Measurements from ENCODE around the gene FASTKD2.

The FASTKD2 gene

DNA sequence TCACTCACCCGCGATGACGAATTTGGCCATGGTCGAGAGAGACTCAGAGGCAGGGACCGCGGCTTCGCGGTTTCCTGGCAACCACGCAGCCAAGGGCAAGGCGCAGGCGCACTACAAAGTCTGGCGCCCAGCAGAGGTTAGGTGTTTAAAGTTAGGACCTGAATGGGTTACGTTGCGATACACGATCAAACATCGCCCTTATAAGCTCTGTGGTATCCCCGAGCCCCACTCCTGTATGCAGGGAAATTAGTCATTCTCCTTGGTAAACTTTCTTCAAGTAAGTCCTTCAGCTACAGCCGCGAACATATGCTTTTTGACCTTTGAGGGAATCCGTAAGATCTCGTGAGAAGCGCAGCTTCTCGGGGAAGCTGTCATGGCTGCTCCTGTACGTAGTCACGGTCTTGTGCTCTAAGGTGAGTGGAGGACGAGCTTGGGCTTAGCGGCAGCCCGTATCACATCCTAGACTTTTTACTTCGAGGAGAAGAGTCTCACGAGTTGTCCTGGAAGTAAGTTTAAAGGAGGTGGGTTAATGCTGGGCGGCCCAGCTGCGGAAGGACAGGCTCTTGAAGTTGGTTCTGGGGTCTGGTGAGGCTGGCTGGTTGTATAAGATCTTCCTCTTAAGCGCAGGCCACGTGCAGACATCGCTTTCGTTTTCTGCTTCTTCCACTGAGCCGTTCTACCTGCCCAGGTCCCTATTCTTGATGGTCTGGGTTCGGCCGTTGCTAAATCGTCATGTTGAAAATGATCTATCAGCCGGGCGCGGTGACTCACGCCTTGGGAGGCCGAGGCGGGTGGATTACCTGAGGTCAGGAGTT lies at the start of gene FASTKD2, which contains the start of gene MDH1B:
FASTKD2 (plus strand) TSS at position 365 of the 815 bp plus-strand sequence. CDS start 1,088 bp downstream, outside the sequence.
MDH1B (minus strand) TSS at position 87 of the 815 bp plus-strand sequence; CDS start at position 30, 57 bp downstream.
- Histone ChIP-seq H3K9me2 (replicated peaks; ENCODE audit: low read depth, low read length) (no peaks in the 10 kb centered on the region), H3F3A (ENCODE audit: low read depth) (no peaks in the 10 kb centered on the region), H3K4me2 (ENCODE audit: low read depth, low read length, poor library complexity, severe bottlenecking) (peak within 1 kb of the TSS; percentile 79), H3K9ac (ENCODE audit: low read depth, low read length, poor library complexity, severe bottlenecking) (peak within 1 kb of the TSS; percentile 77), H3K4me1 (ENCODE audit: insufficient read depth, low read length, poor library complexity, severe bottlenecking) (peaks cover 33% of the 10 kb centered on the region), H3K9me3 (ENCODE audit: insufficient read depth, low read depth, low read length) (no peaks in the 10 kb centered on the region), H4K20me1 (ENCODE audit: insufficient read depth, low read length, poor library complexity, severe bottlenecking) (no peaks in the 10 kb centered on the region), H3K79me2 (ENCODE audit: insufficient read depth, low read length) (peaks cover 29% of the 10 kb centered on the region), H3K27me3 (ENCODE audit: insufficient read depth, low read length, poor library complexity, severe bottlenecking) (peaks cover 18% of the 10 kb centered on the region), H3K36me3 (ENCODE audit: insufficient read depth, low read length) (no peaks in the 10 kb centered on the region), H2AFZ (ENCODE audit: low read length) (peak within 1 kb of the TSS; percentile 99), H3K4me3 (ENCODE audit: low read length, poor library complexity, severe bottlenecking) (peak within 1 kb of the TSS; percentile 86)
- TF ChIP-seq, protein P1, sequence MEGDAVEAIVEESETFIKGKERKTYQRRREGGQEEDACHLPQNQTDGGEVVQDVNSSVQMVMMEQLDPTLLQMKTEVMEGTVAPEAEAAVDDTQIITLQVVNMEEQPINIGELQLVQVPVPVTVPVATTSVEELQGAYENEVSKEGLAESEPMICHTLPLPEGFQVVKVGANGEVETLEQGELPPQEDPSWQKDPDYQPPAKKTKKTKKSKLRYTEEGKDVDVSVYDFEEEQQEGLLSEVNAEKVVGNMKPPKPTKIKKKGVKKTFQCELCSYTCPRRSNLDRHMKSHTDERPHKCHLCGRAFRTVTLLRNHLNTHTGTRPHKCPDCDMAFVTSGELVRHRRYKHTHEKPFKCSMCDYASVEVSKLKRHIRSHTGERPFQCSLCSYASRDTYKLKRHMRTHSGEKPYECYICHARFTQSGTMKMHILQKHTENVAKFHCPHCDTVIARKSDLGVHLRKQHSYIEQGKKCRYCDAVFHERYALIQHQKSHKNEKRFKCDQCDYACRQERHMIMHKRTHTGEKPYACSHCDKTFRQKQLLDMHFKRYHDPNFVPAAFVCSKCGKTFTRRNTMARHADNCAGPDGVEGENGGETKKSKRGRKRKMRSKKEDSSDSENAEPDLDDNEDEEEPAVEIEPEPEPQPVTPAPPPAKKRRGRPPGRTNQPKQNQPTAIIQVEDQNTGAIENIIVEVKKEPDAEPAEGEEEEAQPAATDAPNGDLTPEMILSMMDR (conservative IDR thresholded peaks at IDR 0.05; ENCODE audit: low read length): no peak
- TF ChIP-seq EZH2phosphoT487 (IDR thresholded peaks at IDR 0.05; ENCODE audit: borderline replicate concordance): no peak

DNA sequence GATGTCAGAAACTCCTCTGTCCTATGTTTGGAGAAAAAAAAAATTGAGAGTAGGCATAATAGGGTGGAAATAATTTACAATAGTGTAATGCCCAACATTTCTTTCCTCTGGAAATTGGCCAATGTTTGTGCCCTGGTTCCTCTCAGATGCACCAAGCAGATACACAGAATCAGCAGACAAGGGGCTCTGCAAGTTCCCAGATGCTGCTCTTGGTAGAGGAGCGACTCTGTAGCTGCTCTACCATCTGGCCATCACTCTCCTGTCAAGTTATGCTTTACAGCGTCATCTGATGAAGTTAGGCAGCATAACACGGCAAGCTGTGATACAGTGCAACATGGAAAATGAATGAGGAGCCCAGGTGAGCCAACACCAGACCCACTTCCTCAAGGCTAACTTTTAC lies 48.8 kb upstream of the FASTKD2 start:
- no peaks in the 10 kb centered on the region for H3K27me3 ChIP-seq (ENCODE audit: insufficient read depth, low read length, poor library complexity, severe bottlenecking)
- H3K4me2 ChIP-seq (ENCODE audit: low read depth, low read length, poor library complexity, severe bottlenecking): no peak overlapping the region
- no peaks in the 10 kb centered on the region for H3K36me3 ChIP-seq (ENCODE audit: insufficient read depth, low read length)
- TF ChIP-seq EZH2phosphoT487 (IDR thresholded peaks at IDR 0.05; ENCODE audit: borderline replicate concordance): no peak
- TF ChIP-seq, protein P1 (conservative IDR thresholded peaks at IDR 0.05; ENCODE audit: low read length): no peak
- no peaks in the 10 kb centered on the region for H3F3A ChIP-seq (ENCODE audit: low read depth)
- no peaks in the 10 kb centered on the region for H3K9me2 ChIP-seq (replicated peaks; ENCODE audit: low read depth, low read length)
- no peak overlapping the region for H3K4me3 ChIP-seq (ENCODE audit: low read length, poor library complexity, severe bottlenecking)
- no peaks in the 10 kb centered on the region for H3K79me2 ChIP-seq (ENCODE audit: insufficient read depth, low read length)
- H3K9ac ChIP-seq (ENCODE audit: low read depth, low read length, poor library complexity, severe bottlenecking): no peak overlapping the region
- H4K20me1 ChIP-seq (ENCODE audit: insufficient read depth, low read length, poor library complexity, severe bottlenecking): no peaks in the 10 kb centered on the region
- H3K9me3 ChIP-seq (ENCODE audit: insufficient read depth, low read depth, low read length): no peaks in the 10 kb centered on the region
- peaks cover 4% of the 10 kb centered on the region for H3K4me1 ChIP-seq (ENCODE audit: insufficient read depth, low read length, poor library complexity, severe bottlenecking)
- H2AFZ ChIP-seq (ENCODE audit: low read length): no peak overlapping the region

DNA sequence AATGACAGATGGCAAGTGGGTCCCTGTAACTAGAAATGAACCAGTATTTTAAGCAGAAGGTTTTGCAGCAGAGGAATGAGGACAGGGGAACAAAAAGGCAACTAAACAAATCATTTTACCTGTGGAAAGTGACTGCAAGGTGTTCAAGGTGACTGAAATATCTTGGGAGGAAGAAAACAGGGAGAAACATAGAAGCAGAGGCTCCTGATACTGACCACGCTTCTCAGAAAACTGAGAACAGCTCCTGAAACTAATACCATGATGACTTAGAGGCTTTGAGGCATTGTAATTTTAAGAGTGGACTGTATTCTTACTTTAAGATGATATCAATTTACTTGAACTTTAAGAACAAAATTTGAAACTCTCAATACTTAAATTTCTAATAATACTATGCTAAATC lies 47.1 kb upstream of the FASTKD2 start, which contains the start of gene DYTN:
DYTN (minus strand) TSS at position 101 of the 400 bp plus-strand sequence. CDS start 117 bp downstream, outside the sequence.
- H3K4me3 ChIP-seq (ENCODE audit: low read length, poor library complexity, severe bottlenecking): no peak within 1 kb of the TSS
- TF ChIP-seq, protein P1 (conservative IDR thresholded peaks at IDR 0.05; ENCODE audit: low read length): no peak
- TF ChIP-seq EZH2phosphoT487 (IDR thresholded peaks at IDR 0.05; ENCODE audit: borderline replicate concordance): no peak
- no peaks in the 10 kb centered on the region for H3K9me2 ChIP-seq (replicated peaks; ENCODE audit: low read depth, low read length)
- H3K79me2 ChIP-seq (ENCODE audit: insufficient read depth, low read length): no peaks in the 10 kb centered on the region
- no peaks in the 10 kb centered on the region for H3K9me3 ChIP-seq (ENCODE audit: insufficient read depth, low read depth, low read length)
- no peaks in the 10 kb centered on the region for H3K36me3 ChIP-seq (ENCODE audit: insufficient read depth, low read length)
- no peaks in the 10 kb centered on the region for H4K20me1 ChIP-seq (ENCODE audit: insufficient read depth, low read length, poor library complexity, severe bottlenecking)
- H3F3A ChIP-seq (ENCODE audit: low read depth): no peaks in the 10 kb centered on the region
- no peaks in the 10 kb centered on the region for H3K27me3 ChIP-seq (ENCODE audit: insufficient read depth, low read length, poor library complexity, severe bottlenecking)
- H3K4me2 ChIP-seq (ENCODE audit: low read depth, low read length, poor library complexity, severe bottlenecking): no peak within 1 kb of the TSS
- no peak within 1 kb of the TSS for H3K9ac ChIP-seq (ENCODE audit: low read depth, low read length, poor library complexity, severe bottlenecking)
- peaks cover 4% of the 10 kb centered on the region for H3K4me1 ChIP-seq (ENCODE audit: insufficient read depth, low read length, poor library complexity, severe bottlenecking)
- no peak within 1 kb of the TSS for H2AFZ ChIP-seq (ENCODE audit: low read length)

All from Loucy (cell line).